ENCODE measurements around the gene EHMT1.

The EHMT1 gene

GRCh38 chr9:137614631-137615386, 4.0 kb upstream of the EHMT1 start:
- no peak for DNase-seq
- Mint-ChIP-seq H3K36me3 (ENCODE audit: low read depth) (peaks cover 3% of the 10 kb centered on the region), H3K4me1 (peaks cover 15% of the 10 kb centered on the region), H3K27ac (no peak overlapping the region), H3K9me3 (no peaks in the 10 kb centered on the region), H3K27me3 (ENCODE audit: low read depth, poor library complexity) (no peaks in the 10 kb centered on the region), H3K4me3 (no peak overlapping the region)
- no peak for TF ChIP-seq CTCF (IDR thresholded peaks at IDR 0.05)

- no peaks in the 10 kb centered on the region for H3K27me3 Mint-ChIP-seq (ENCODE audit: low read depth, poor library complexity)
- no peak for DNase-seq
- no peaks in the 10 kb centered on the region for H3K9me3 Mint-ChIP-seq
- peaks cover 21% of the 10 kb centered on the region for H3K4me1 Mint-ChIP-seq
- H3K27ac Mint-ChIP-seq = no peak overlapping the region
- H3K36me3 Mint-ChIP-seq (ENCODE audit: low read depth) = peaks cover 3% of the 10 kb centered on the region
- H3K4me3 Mint-ChIP-seq = no peak overlapping the region
- no peak for TF ChIP-seq CTCF (IDR thresholded peaks at IDR 0.05)
These were observed 3.4 kb upstream of the EHMT1 start for GRCh38 chr9:137615387-137615871.

- Mint-ChIP-seq H3K36me3 (ENCODE audit: low read depth) (peaks cover 24% of the 10 kb centered on the region), H3K4me3 (peak overlapping the region; percentile 95), H3K9me3 (peaks cover 3% of the 10 kb centered on the region), H3K27me3 (ENCODE audit: low read depth, poor library complexity) (peaks cover 2% of the 10 kb centered on the region), H3K4me1 (peaks cover 40% of the 10 kb centered on the region), H3K27ac (peak overlapping the region; percentile 96)
- peak; percentile 44 for DNase-seq
- TF ChIP-seq CTCF (IDR thresholded peaks at IDR 0.05) = no peak
These were observed 639 bp downstream of the EHMT1 start for GRCh38 chr9:137619240-137620047.

GRCh38 chr9:137620048-137620405, 1.2 kb downstream of the EHMT1 start:
- Mint-ChIP-seq H3K36me3 (ENCODE audit: low read depth) (peaks cover 23% of the 10 kb centered on the region), H3K4me1 (peaks cover 40% of the 10 kb centered on the region), H3K27me3 (ENCODE audit: low read depth, poor library complexity) (peaks cover 2% of the 10 kb centered on the region), H3K4me3 (peak overlapping the region; percentile 95), H3K27ac (peak overlapping the region; percentile 96), H3K9me3 (peaks cover 3% of the 10 kb centered on the region)
- TF ChIP-seq CTCF (IDR thresholded peaks at IDR 0.05) = no peak
- DNase-seq = no peak

- TF ChIP-seq CTCF (IDR thresholded peaks at IDR 0.05) = no peak
- H3K27me3 Mint-ChIP-seq (ENCODE audit: low read depth, poor library complexity) = peaks cover 2% of the 10 kb centered on the region
- H3K27ac Mint-ChIP-seq = no peak overlapping the region
- peak overlapping the region; percentile 67 for H3K4me3 Mint-ChIP-seq
- peaks cover 6% of the 10 kb centered on the region for H3K9me3 Mint-ChIP-seq
- H3K36me3 Mint-ChIP-seq (ENCODE audit: low read depth) = peaks cover 29% of the 10 kb centered on the region
- peaks cover 40% of the 10 kb centered on the region for H3K4me1 Mint-ChIP-seq
- DNase-seq = no peak
These were observed 1.8 kb downstream of the EHMT1 start for GRCh38 chr9:137620581-137620980.

Measured in nephron progenitor cell (in vitro differentiated cells).